GM20000 (cell line): Measurements from ENCODE around the gene MED12L.
A peak's percentile ranks its signal among the peaks of the same experiment; 100 is the strongest.

Experiments
- DNase-seq: peaks from one replicate; pipeline ENCODE4 v3.0.0; 2012; ENCODE audit warnings: low spot score
- CTCF ChIP-seq: IDR thresholded peaks from 2 replicates; pipeline ENCODE4 v1.5.1; 2012; ENCODE audit warnings: mild to moderate bottlenecking, control low read depth; ENCODE audit errors: extremely low read depth, missing control alignments

The MED12L gene

GRCh38 chr3:151147299-151147698 is 61.8 kb downstream of the MED12L start:
- no peak for DNase-seq
- no peak for TF ChIP-seq CTCF

DNA sequence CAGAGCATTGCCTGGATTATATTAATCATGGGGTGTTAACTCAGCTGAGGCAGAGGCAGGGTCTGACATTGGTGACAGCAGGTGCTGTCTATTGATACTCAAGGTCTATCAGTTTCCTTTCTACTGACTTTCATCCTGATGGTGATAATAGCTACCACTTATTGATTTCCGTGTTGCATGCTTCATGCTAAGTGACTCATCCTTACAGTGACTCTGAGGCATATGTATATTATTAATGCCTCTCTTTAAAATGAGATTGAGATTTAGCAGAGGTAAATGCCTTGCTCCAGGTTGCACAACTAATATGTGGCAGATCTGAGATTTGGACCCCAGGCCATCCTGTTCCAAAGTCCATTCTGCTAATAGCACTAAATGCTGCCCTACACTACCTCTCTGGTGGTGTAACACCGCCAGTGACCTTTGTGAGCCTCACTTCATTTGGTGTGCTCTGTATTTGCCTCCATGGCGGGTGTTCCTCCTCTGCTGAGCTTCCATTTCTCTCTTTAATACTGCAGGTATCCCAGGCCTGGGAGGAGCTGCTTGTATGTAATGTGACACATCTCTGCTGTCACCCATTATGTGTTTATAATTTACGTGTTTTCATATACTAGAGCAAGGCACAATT is 67.1 kb downstream of the MED12L start:
- DNase-seq, result no peak
- TF ChIP-seq CTCF, result no peak

- no peak for DNase-seq
- TF ChIP-seq CTCF, result no peak
Measured at GRCh38 chr3:151154566-151154965, 69.1 kb downstream of the MED12L start.

- TF ChIP-seq CTCF, result no peak
- DNase-seq, result no peak
Measured at GRCh38 chr3:151155409-151156128, 70.1 kb downstream of the MED12L start.

GRCh38 chr3:151156618-151157216 is 71.3 kb downstream of the MED12L start:
- DNase-seq, result peak; percentile 51
- peak; percentile 41 for TF ChIP-seq CTCF

GRCh38 chr3:151159806-151160205 is 74.3 kb downstream of the MED12L start:
- no peak for TF ChIP-seq CTCF
- no peak for DNase-seq

- TF ChIP-seq CTCF, result no peak
- no peak for DNase-seq
Measured at GRCh38 chr3:151165226-151165625, 79.8 kb downstream of the MED12L start.
